Immature natural killer cell (primary cell): Measurements from ENCODE around the gene HMX1. TPM values are rescaled to one million over a fixed set of nuclear protein-coding genes. Genes with fewer than 3 reads are reported as not detected.

Experiments
- DNase-seq, 3 donors: peaks; one replicate each; pipeline ENCODE4 v3.0.0; 2022; ENCODE audit warnings: mixed read lengths in 1 of 3
- H3K27ac Mint-ChIP-seq, 6 donors: one replicate each; pipeline ENCODE4 v1.8.0; 2020; ENCODE audit warnings: mixed read lengths in 6 of 6, mild to moderate bottlenecking in 5 of 6, inconsistent platforms in 4 of 6, moderate library complexity in 3 of 6
- H3K27me3 Mint-ChIP-seq, 3 donors: one replicate each; pipeline ENCODE4 v1.8.0; 2020 to 2021; ENCODE audit warnings: low read depth in 3 of 3, mild to moderate bottlenecking in 3 of 3, mixed read lengths in 3 of 3, moderate library complexity in 3 of 3, inconsistent platforms in 1 of 3
- H3K36me3 Mint-ChIP-seq, 3 donors: one replicate each; pipeline ENCODE4 v1.8.0; 2020; ENCODE audit warnings: mixed read lengths in 3 of 3, inconsistent platforms in 2 of 3, mild to moderate bottlenecking in 2 of 3
- H3K4me1 Mint-ChIP-seq, 2 donors: one replicate each; pipeline ENCODE4 v1.8.0; 2020; ENCODE audit warnings: inconsistent platforms in 2 of 2, mild to moderate bottlenecking in 2 of 2, mixed read lengths in 2 of 2, moderate library complexity in 1 of 2
- H3K4me3 Mint-ChIP-seq, 5 donors: one replicate each; pipeline ENCODE4 v1.8.0; 2020; ENCODE audit warnings: mild to moderate bottlenecking in 5 of 5, mixed read lengths in 5 of 5, inconsistent platforms in 3 of 5, moderate library complexity in 3 of 5
- H3K9me3 Mint-ChIP-seq, 6 donors: one replicate each; pipeline ENCODE4 v1.8.0; 2020; ENCODE audit warnings: mild to moderate bottlenecking in 6 of 6, mixed read lengths in 6 of 6, inconsistent platforms in 4 of 6, moderate library complexity in 3 of 6
- polyA plus RNA-seq, 3 donors: library from polyadenylated mRNA; unstranded; fragments of 300-500 nt; fragmentation: Illumina TruSeq; gene quantifications; one replicate each; pipeline ENCODE4 v1.2.3, GENCODE V29; 2021

HMX1 gene
- polyA plus RNA-seq, 3 donors from 2014 or later = not detected

- H3K27ac Mint-ChIP-seq = no peak overlapping the region
- H3K4me3 Mint-ChIP-seq = no peak overlapping the region
- DNase-seq = no peak
- H3K36me3 Mint-ChIP-seq = no peaks in the 10 kb centered on the region
- peaks cover 2 to 5% (median 2%) of the 10 kb centered on the region in 3 donors for H3K27me3 Mint-ChIP-seq
- no peaks in the 10 kb centered on the region for H3K4me1 Mint-ChIP-seq
- H3K9me3 Mint-ChIP-seq = no peaks in the 10 kb centered on the region
Observed at GRCh38 chr4:8913121-8913857, 41.6 kb upstream of the HMX1 start.

GRCh38 chr4:8912506-8912905, 40.9 kb upstream of the HMX1 start:
- H3K27me3 Mint-ChIP-seq = peaks cover under 1 to 4% (median 2%) of the 10 kb centered on the region in 3 donors
- no peak overlapping the region for H3K27ac Mint-ChIP-seq
- no peaks in the 10 kb centered on the region for H3K9me3 Mint-ChIP-seq
- H3K36me3 Mint-ChIP-seq = no peaks in the 10 kb centered on the region
- H3K4me1 Mint-ChIP-seq = no peaks in the 10 kb centered on the region
- no peak for DNase-seq
- no peak overlapping the region for H3K4me3 Mint-ChIP-seq

- Mint-ChIP-seq H3K27ac (no peak overlapping the region), H3K27me3 (peaks cover 0 to 3% (median 2%) of the 10 kb centered on the region in 3 donors), H3K9me3 (no peaks in the 10 kb centered on the region), H3K4me3 (no peak overlapping the region), H3K4me1 (no peaks in the 10 kb centered on the region), H3K36me3 (no peaks in the 10 kb centered on the region)
- no peak for DNase-seq
Observed at GRCh38 chr4:8912089-8912455, 40.4 kb upstream of the HMX1 start.

- Mint-ChIP-seq H3K9me3 (no peaks in the 10 kb centered on the region), H3K4me1 (no peaks in the 10 kb centered on the region), H3K27ac (no peak overlapping the region), H3K27me3 (peaks cover 0 to 3% (median 2%) of the 10 kb centered on the region in 3 donors), H3K36me3 (no peaks in the 10 kb centered on the region), H3K4me3 (no peak overlapping the region)
- DNase-seq = no peak
Observed at GRCh38 chr4:8911316-8912088, 39.9 kb upstream of the HMX1 start.

GRCh38 chr4:8910822-8911315, 39.2 kb upstream of the HMX1 start:
- Mint-ChIP-seq H3K4me3 (no peak overlapping the region), H3K27me3 (peaks cover 0 to 3% (median 2%) of the 10 kb centered on the region in 3 donors), H3K36me3 (no peaks in the 10 kb centered on the region), H3K27ac (no peak overlapping the region), H3K4me1 (no peaks in the 10 kb centered on the region), H3K9me3 (no peaks in the 10 kb centered on the region)
- no peak for DNase-seq

GRCh38 chr4:8910100-8910821, 38.6 kb upstream of the HMX1 start:
- Mint-ChIP-seq H3K27ac (no peak overlapping the region), H3K36me3 (no peaks in the 10 kb centered on the region), H3K9me3 (no peaks in the 10 kb centered on the region), H3K4me3 (no peak overlapping the region), H3K4me1 (no peaks in the 10 kb centered on the region), H3K27me3 (peaks cover 0 to 2% (median 2%) of the 10 kb centered on the region in 3 donors)
- DNase-seq = no peak

GRCh38 chr4:8909548-8909947, 37.9 kb upstream of the HMX1 start:
- Mint-ChIP-seq H3K27ac (no peak overlapping the region), H3K27me3 (peaks cover 0 to 2% (median 2%) of the 10 kb centered on the region in 3 donors), H3K4me1 (no peaks in the 10 kb centered on the region), H3K4me3 (no peak overlapping the region), H3K36me3 (no peaks in the 10 kb centered on the region), H3K9me3 (no peaks in the 10 kb centered on the region)
- no peak for DNase-seq

GRCh38 chr4:8908206-8908893, 36.7 kb upstream of the HMX1 start:
- Mint-ChIP-seq H3K36me3 (no peaks in the 10 kb centered on the region), H3K9me3 (no peaks in the 10 kb centered on the region), H3K27ac (no peak overlapping the region), H3K27me3 (peaks cover 0 to 4% (median 2%) of the 10 kb centered on the region in 3 donors), H3K4me1 (no peaks in the 10 kb centered on the region), H3K4me3 (no peak overlapping the region)
- DNase-seq = no peak

- DNase-seq = no peak
- H3K4me3 Mint-ChIP-seq = no peak overlapping the region
- peaks cover 0 to 4% (median 0%) of the 10 kb centered on the region in 3 donors for H3K27me3 Mint-ChIP-seq
- no peaks in the 10 kb centered on the region for H3K4me1 Mint-ChIP-seq
- no peak overlapping the region for H3K27ac Mint-ChIP-seq
- no peaks in the 10 kb centered on the region for H3K9me3 Mint-ChIP-seq
- H3K36me3 Mint-ChIP-seq = no peaks in the 10 kb centered on the region
Observed at GRCh38 chr4:8907596-8908205, 36.1 kb upstream of the HMX1 start.

GRCh38 chr4:8906991-8907595, 35.5 kb upstream of the HMX1 start:
- no peaks in the 10 kb centered on the region for H3K9me3 Mint-ChIP-seq

GRCh38 chr4:8906668-8906970, 35.0 kb upstream of the HMX1 start:
- Mint-ChIP-seq H3K36me3 (no peaks in the 10 kb centered on the region), H3K27me3 (peaks cover 0 to 4% (median 0%) of the 10 kb centered on the region in 3 donors), H3K4me1 (no peaks in the 10 kb centered on the region), H3K27ac (no peak overlapping the region), H3K9me3 (peaks cover 0 to 3% (median 0%) of the 10 kb centered on the region in 6 donors), H3K4me3 (no peak overlapping the region)
- DNase-seq = no peak

More at GRCh38 chr4:8906991-8907595, 35.5 kb upstream of the HMX1 start:
- Mint-ChIP-seq H3K4me3 (no peak overlapping the region), H3K27ac (no peak overlapping the region), H3K27me3 (peaks cover 0 to 4% (median 0%) of the 10 kb centered on the region in 3 donors), H3K4me1 (no peaks in the 10 kb centered on the region), H3K36me3 (no peaks in the 10 kb centered on the region)
- DNase-seq = no peak

GRCh38 chr4:8905773-8906667, 34.4 kb upstream of the HMX1 start:
- Mint-ChIP-seq H3K4me3 (no peak overlapping the region), H3K9me3 (peaks cover 0 to 6% (median 0%) of the 10 kb centered on the region in 6 donors), H3K27me3 (peaks cover 0 to 4% (median 0%) of the 10 kb centered on the region in 3 donors), H3K4me1 (no peaks in the 10 kb centered on the region), H3K36me3 (no peaks in the 10 kb centered on the region), H3K27ac (no peak overlapping the region)
- no peak for DNase-seq
